Adrenal gland (tissue), 12 donors: ENCODE results near the gene POGZ. TPM values are rescaled to one million over a fixed set of nuclear protein-coding genes. Genes with fewer than 3 reads are reported as not detected.
A peak's percentile ranks its signal among the peaks of the same experiment; 100 is the strongest.
"Not testable (repeated sequence)": the region's sequence is repeated elsewhere in the genome, so short reads cannot be mapped to it uniquely, and the experiment has no call there.

Source experiments
- DNase-seq, 7 donors: peaks; one replicate each; pipeline ENCODE4 v3.0.0-alpha.2; 2019 to 2020
- H3K27ac ChIP-seq, 5 donors: fragments of 200-600 bp; sonication (generic) in 4 of 5; 1 replicate in 3 of 5; 2 replicates in 2 of 5; pipeline versions ENCODE4 v1.5.1 to v1.8.0; 2016 to 2020; ENCODE audit warnings: mild to moderate bottlenecking in 1 of 5
- H3K27me3 ChIP-seq: fragments of 200-600 bp; 2 replicates; pipeline ENCODE4 v1.8.0; 2021
- H3K36me3 ChIP-seq, 2 donors: fragments of 200-600 bp; replicated peaks in 1 of 2; 1 replicate in 1 of 2; 2 replicates in 1 of 2; pipeline versions ENCODE4 v1.5.1 to v1.8.0; 2018 to 2022
- H3K4me1 ChIP-seq, 2 donors: fragments of 200-600 bp; replicated peaks in 1 of 2; 1 replicate in 1 of 2; 2 replicates in 1 of 2; pipeline versions ENCODE4 v1.5.1 to v1.8.0; 2018 to 2021
- H3K4me3 ChIP-seq, 4 donors: fragments of 200-600 bp; sonication (generic) in 3 of 4; one replicate each; pipeline ENCODE4 v1.5.1; 2016 to 2018
- H3K9me3 ChIP-seq, 3 donors: fragments of 200-600 bp; sonication (generic) in 1 of 3; replicated peaks in 1 of 3; 1 replicate in 2 of 3; 2 replicates in 1 of 3; pipeline versions ENCODE4 v1.5.1 to v1.8.0; 2016 to 2021
- POLR2A ChIP-seq, 2 donors: fragments of 450-650 bp; IDR thresholded peaks; one replicate each; pipeline ENCODE4 v1.6.1; 2017; ENCODE audit warnings: antibody characterized with exemption in 2 of 2, mild to moderate bottlenecking in 2 of 2, moderate library complexity in 1 of 2
- WGBS, 4 donors: extraction: QIAGEN DNeasy Blood & Tissue Kit in 2 of 4; methylation state at CpG; one replicate each; pipeline versions ENCODE4 v1.1.5 to v1.1.7; 2013 to 2017; 5-methylcytosine and 5-hydroxymethylcytosine counted together
- intact Hi-C, 2 donors: fragments of 100-400 bp; cut with DNase I; formaldehyde crosslinking; loops; one replicate each; pipeline versions ENCODE4 v1.14.1 to v1.15.0; 2022 to 2023
- polyA plus RNA-seq, 3 donors: library from polyadenylated mRNA; stranded (reverse); fragments of 200-250 nt in 2 of 3; fragments of 350-450 nt in 1 of 3; fragmentation: Illumina TruSeq in 1 of 3; extraction: RNeasy Lipid Tissue Mini Kit (QIAGEN cat#74804) in 1 of 3; gene quantifications; one replicate each; pipeline ENCODE4 v1.2.3, GENCODE V29; 2013 to 2014
- total RNA-seq, 9 donors: library from RNA; depleted of rRNA in 4 of 9; stranded (reverse); fragments of >200 nt in 4 of 9; fragments of 120-200 nt in 1 of 9; fragmentation: NEBNext Ultra II Directional in 1 of 9; extraction: Animal tissue kit (Norgen Biotek cat#: 25700) in 1 of 9; gene quantifications; one replicate each; pipeline versions ENCODE4 v1.1.0 to v1.2.4, GENCODE V29; 2013 to 2023
- TF ChIP-seq, protein P1 (sequence below), 6 experiments: fragments of 450-650 bp in 4 of 6; fragments of 200-600 bp in 2 of 6; sonication (generic) in 1 of 6; IDR thresholded peaks; 1 replicate in 5 of 6; 2 replicates in 1 of 6; pipeline versions ENCODE4 v1.5.1 to v1.8.0; 2016 to 2021; ENCODE audit warnings: antibody characterized with exemption in 6 of 6, mild to moderate bottlenecking in 2 of 6, moderate library complexity in 1 of 6
- donor health status: healthy with polysubstance abuse.
- donor health status: Bipolar disorder and iron deficiency.
- donor health status: DM: yes; HTN: yes; CAD: no.
- donor health status: DM: no; HTN: no; CAD: no.
- donor health status: DM: no; HTN: no; CAD: no.
- donor health status: DM: yes; HTN: yes; CAD: no.

Gene POGZ
- total and polyA plus RNA-seq, 12 donors, result 24.0 to 117 (median 61.9) TPM

GRCh38 chr1:151436985-151437384 lies 22.3 kb downstream of the POGZ start:
- H3K27ac ChIP-seq, result no peak overlapping the region
- H3K4me3 ChIP-seq, result no peak overlapping the region
- WGBS, 4 donors, result 74 to 79% (median 76%) methylated on average over 6 of the region's 6 CpGs
- TF ChIP-seq POLR2A (IDR thresholded peaks at IDR 0.05), result no peak
- TF ChIP-seq, protein P1, sequence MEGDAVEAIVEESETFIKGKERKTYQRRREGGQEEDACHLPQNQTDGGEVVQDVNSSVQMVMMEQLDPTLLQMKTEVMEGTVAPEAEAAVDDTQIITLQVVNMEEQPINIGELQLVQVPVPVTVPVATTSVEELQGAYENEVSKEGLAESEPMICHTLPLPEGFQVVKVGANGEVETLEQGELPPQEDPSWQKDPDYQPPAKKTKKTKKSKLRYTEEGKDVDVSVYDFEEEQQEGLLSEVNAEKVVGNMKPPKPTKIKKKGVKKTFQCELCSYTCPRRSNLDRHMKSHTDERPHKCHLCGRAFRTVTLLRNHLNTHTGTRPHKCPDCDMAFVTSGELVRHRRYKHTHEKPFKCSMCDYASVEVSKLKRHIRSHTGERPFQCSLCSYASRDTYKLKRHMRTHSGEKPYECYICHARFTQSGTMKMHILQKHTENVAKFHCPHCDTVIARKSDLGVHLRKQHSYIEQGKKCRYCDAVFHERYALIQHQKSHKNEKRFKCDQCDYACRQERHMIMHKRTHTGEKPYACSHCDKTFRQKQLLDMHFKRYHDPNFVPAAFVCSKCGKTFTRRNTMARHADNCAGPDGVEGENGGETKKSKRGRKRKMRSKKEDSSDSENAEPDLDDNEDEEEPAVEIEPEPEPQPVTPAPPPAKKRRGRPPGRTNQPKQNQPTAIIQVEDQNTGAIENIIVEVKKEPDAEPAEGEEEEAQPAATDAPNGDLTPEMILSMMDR (IDR thresholded peaks at IDR 0.05), result no peak
- H3K4me1 ChIP-seq, result peaks cover 10 to 34% of the 10 kb centered on the region in 2 donors
- intact Hi-C loops, result no loop called here
- DNase-seq, result no peak
- H3K27me3 ChIP-seq, result no peaks in the 10 kb centered on the region
- no peaks in the 10 kb centered on the region for H3K9me3 ChIP-seq
- H3K36me3 ChIP-seq, result peaks cover 0 to 18% of the 10 kb centered on the region in 2 donors

DNA sequence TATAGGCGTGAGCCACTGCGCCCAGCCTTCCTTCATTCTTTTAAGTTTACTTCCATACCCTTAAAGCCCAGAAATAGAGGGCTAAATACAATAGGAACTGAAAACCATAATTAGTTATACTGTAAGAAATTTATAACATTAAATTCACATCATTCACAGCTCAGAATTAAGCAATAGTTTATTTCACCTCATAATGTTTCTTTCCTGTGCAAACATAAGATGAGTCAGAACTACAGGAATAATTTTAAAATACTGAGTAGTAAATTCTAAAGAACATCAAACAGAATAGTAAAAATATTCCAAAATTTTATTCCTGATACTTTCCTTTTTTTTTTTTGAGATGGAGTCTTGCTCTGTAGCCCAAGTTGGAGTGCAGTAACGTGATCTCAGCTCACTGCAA lies 24.1 kb downstream of the POGZ start:
- Histone ChIP-seq H3K9me3 (no peaks in the 10 kb centered on the region), H3K27me3 (no peaks in the 10 kb centered on the region), H3K27ac (peak overlapping the region in 1 of 5 donors; percentile 21), H3K4me3 (no peak overlapping the region), H3K4me1 (peaks cover 7 to 18% of the 10 kb centered on the region in 2 donors), H3K36me3 (peaks cover 0 to 11% of the 10 kb centered on the region in 2 donors)
- TF ChIP-seq POLR2A (IDR thresholded peaks at IDR 0.05), result no peak
- TF ChIP-seq, protein P1 (IDR thresholded peaks at IDR 0.05), result no peak
- WGBS, 4 donors, result 86 to 93% (median 91%) methylated on average over 3 of the region's 3 CpGs
- intact Hi-C loops, result loop anchor here in 1 of 2 donors (2.0 kb wide), 1 partner anchor 14 kb away; no protein-coding TSS in a partner anchor
- no peak for DNase-seq

GRCh38 chr1:151433827-151434226 lies 25.5 kb downstream of the POGZ start:
- Histone ChIP-seq H3K4me1 (peaks cover 7 to 11% of the 10 kb centered on the region in 2 donors), H3K36me3 (peaks cover 0 to 25% of the 10 kb centered on the region in 2 donors)
- WGBS, 4 donors, result 95 to 97% (median 96%) methylated on average over 5 of the region's 5 CpGs
- H3K27ac ChIP-seq, DNase-seq, H3K9me3 ChIP-seq, H3K4me3 ChIP-seq, H3K27me3 ChIP-seq: not testable (repeated sequence)
- intact Hi-C loops, result loop anchor here in 1 of 2 donors (2.0 kb wide), 1 partner anchor 13 kb away; no protein-coding TSS in a partner anchor

- intact Hi-C loops, result no loop called here
- no peak overlapping the region for H3K27ac ChIP-seq
- TF ChIP-seq, protein P1 (IDR thresholded peaks at IDR 0.05), result no peak
- WGBS, 4 donors, result 94 to 97% (median 96%) methylated on average over 7 of the region's 7 CpGs
- DNase-seq, result no peak
- H3K4me3 ChIP-seq, result no peak overlapping the region
- peaks cover 0 to 74% of the 10 kb centered on the region in 2 donors for H3K36me3 ChIP-seq
- H3K27me3 ChIP-seq, result no peaks in the 10 kb centered on the region
- H3K9me3 ChIP-seq, result no peaks in the 10 kb centered on the region
- peaks cover 0 to 12% of the 10 kb centered on the region in 2 donors for H3K4me1 ChIP-seq
These were observed 31.2 kb downstream of the POGZ start for GRCh38 chr1:151428068-151428467.

- no peaks in the 10 kb centered on the region for H3K27me3 ChIP-seq
- TF ChIP-seq, protein P1 (IDR thresholded peaks at IDR 0.05), result no peak
- no peak for TF ChIP-seq POLR2A (IDR thresholded peaks at IDR 0.05)
- H3K9me3 ChIP-seq, result no peaks in the 10 kb centered on the region
- H3K36me3 ChIP-seq, result peaks cover 0 to 96% of the 10 kb centered on the region in 2 donors
- peaks cover 0 to 12% of the 10 kb centered on the region in 2 donors for H3K4me1 ChIP-seq
- H3K27ac ChIP-seq, result peak overlapping the region in 1 of 5 donors; percentile 18
- H3K4me3 ChIP-seq, result no peak overlapping the region
- peak in 1 of 7 donors; percentile 19 for DNase-seq
- 15 to 33% (median 26%) methylated on average over 2 of the region's 2 CpGs for WGBS, 4 donors
- intact Hi-C loops, result no loop called here
These were observed 34.2 kb downstream of the POGZ start for GRCh38 chr1:151425103-151425502.
